ENCODE data around the gene FSTL1.

FSTL1 gene

GRCh38 chr3:120450600-120451271 lies at the start of gene FSTL1:
Gene FSTL1 (minus strand): TSS chr3:120450992. CDS start chr3:120450746, 246 bp downstream.
- DNase-seq (ENCODE audit: low read depth in 2 of 2) = no peak

GRCh38 chr3:120498556-120499346 lies 48.0 kb upstream of the FSTL1 start:
- no peak for DNase-seq (ENCODE audit: low read depth in 2 of 2)

GRCh38 chr3:120497818-120498217 lies 47.0 kb upstream of the FSTL1 start:
- no peak for DNase-seq (ENCODE audit: low read depth in 2 of 2)

- no peak for DNase-seq (ENCODE audit: low read depth in 2 of 2)
Measured at GRCh38 chr3:120497336-120497735, 46.5 kb upstream of the FSTL1 start.

GRCh38 chr3:120496278-120497002 lies 45.6 kb upstream of the FSTL1 start:
- no peak for DNase-seq (ENCODE audit: low read depth in 2 of 2)

GRCh38 chr3:120495809-120496208 lies 45.0 kb upstream of the FSTL1 start:
- no peak for DNase-seq (ENCODE audit: low read depth in 2 of 2)

- no peak for DNase-seq (ENCODE audit: low read depth in 2 of 2)
Measured at GRCh38 chr3:120492103-120492502, 41.3 kb upstream of the FSTL1 start.

GRCh38 chr3:120489421-120489820 lies 38.6 kb upstream of the FSTL1 start:
- DNase-seq (ENCODE audit: low read depth in 2 of 2) = no peak

GRCh38 chr3:120488296-120488695 lies 37.5 kb upstream of the FSTL1 start:
- no peak for DNase-seq (ENCODE audit: low read depth in 2 of 2)

GRCh38 chr3:120487191-120487650 lies 36.4 kb upstream of the FSTL1 start:
- no peak for DNase-seq (ENCODE audit: low read depth in 2 of 2)

- no peak for DNase-seq (ENCODE audit: low read depth in 2 of 2)
Measured at GRCh38 chr3:120481081-120481480, 30.3 kb upstream of the FSTL1 start.

- no peak for DNase-seq (ENCODE audit: low read depth in 2 of 2)
Measured at GRCh38 chr3:120477781-120478180, 27.0 kb upstream of the FSTL1 start.

- DNase-seq (ENCODE audit: low read depth in 2 of 2) = no peak
Measured at GRCh38 chr3:120475722-120476377, 25.1 kb upstream of the FSTL1 start.

- DNase-seq (ENCODE audit: low read depth in 2 of 2) = no peak
Measured at GRCh38 chr3:120473896-120474675, 23.3 kb upstream of the FSTL1 start.

GRCh38 chr3:120473389-120473788 lies 22.6 kb upstream of the FSTL1 start:
- no peak for DNase-seq (ENCODE audit: low read depth in 2 of 2)

GRCh38 chr3:120472121-120472844 lies 21.5 kb upstream of the FSTL1 start:
- DNase-seq (ENCODE audit: low read depth in 2 of 2) = no peak

GRCh38 chr3:120471643-120472042 lies 20.9 kb upstream of the FSTL1 start:
- DNase-seq (ENCODE audit: low read depth in 2 of 2) = no peak

- no peak for DNase-seq (ENCODE audit: low read depth in 2 of 2)
Measured at GRCh38 chr3:120470870-120471269, 20.1 kb upstream of the FSTL1 start.

- no peak for DNase-seq (ENCODE audit: low read depth in 2 of 2)
Measured at GRCh38 chr3:120469882-120470301, 19.1 kb upstream of the FSTL1 start.

GRCh38 chr3:120469440-120469839 lies 18.6 kb upstream of the FSTL1 start:
- DNase-seq (ENCODE audit: low read depth in 2 of 2) = no peak
